ENCODE data around the gene TMEM52.
"Not testable (repeated sequence)": the region's sequence is repeated elsewhere in the genome, so short reads cannot be mapped to it uniquely, and the experiment has no call there.

Gene TMEM52

DNA sequence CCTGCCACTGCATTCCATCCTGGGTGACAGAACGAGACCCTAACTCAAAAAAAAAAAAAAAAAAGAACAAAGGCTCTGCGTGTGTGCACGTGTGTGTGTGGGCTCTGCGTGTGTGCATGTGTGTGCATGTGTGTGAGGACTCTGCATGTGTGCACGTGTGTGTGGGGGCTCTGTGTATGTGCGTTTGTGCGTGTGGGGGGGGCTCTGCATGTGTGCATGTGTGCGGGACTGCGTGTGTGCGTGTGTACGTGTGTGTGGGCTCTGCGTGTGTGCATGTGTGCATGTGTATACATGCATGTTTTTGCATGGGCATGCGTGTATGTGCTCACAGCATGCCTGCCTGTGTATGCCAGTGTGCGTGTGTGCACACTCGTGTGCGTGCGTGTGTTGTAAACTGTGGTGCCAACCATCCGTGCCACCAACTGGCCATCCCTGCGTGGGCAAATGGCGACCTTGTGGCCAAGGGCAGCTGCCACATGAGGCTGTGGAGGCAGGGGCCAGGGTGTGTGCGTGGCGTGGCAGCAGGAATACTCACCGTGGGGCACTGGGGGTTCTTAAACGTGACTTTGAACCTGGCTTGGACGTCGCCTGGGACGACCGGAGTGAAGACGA is 26.8 kb upstream of the TMEM52 start:
- no peak for DNase-seq

DNA sequence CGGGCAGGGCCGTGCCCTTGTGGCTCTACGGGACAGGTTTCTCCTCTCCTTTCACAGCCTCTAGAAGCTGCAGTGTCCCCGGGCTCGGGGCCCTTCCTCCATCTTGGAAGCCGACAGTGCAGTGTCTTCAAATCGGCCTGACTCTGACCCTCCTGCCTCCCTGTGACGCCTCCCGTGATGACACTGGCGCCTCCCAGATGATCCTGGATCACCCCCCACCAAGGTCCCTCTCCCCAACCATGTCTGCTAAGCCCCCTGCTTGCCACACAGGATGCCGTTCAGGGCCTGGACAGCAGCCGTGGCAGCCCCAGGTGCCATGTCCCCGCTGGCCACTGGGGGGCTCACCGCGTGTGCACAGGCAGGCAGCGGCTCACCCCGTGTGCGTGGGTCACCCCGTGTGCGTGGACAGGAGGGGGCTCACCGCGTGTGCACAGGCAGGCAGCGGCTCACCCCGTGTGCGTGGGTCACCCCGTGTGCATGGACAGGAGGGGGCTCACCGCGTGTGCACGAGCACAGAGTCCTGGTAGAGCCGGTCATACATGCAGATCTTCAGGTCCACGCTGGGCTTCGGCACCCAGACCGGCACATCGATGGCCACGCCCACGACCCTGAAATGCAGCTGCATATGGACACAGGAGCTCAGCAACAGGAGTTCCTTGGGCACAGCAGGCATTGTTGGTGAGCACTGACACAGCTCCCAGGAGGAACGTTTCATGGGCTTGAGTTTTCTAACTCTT is 24.9 kb upstream of the TMEM52 start:
- no peak for DNase-seq

DNA sequence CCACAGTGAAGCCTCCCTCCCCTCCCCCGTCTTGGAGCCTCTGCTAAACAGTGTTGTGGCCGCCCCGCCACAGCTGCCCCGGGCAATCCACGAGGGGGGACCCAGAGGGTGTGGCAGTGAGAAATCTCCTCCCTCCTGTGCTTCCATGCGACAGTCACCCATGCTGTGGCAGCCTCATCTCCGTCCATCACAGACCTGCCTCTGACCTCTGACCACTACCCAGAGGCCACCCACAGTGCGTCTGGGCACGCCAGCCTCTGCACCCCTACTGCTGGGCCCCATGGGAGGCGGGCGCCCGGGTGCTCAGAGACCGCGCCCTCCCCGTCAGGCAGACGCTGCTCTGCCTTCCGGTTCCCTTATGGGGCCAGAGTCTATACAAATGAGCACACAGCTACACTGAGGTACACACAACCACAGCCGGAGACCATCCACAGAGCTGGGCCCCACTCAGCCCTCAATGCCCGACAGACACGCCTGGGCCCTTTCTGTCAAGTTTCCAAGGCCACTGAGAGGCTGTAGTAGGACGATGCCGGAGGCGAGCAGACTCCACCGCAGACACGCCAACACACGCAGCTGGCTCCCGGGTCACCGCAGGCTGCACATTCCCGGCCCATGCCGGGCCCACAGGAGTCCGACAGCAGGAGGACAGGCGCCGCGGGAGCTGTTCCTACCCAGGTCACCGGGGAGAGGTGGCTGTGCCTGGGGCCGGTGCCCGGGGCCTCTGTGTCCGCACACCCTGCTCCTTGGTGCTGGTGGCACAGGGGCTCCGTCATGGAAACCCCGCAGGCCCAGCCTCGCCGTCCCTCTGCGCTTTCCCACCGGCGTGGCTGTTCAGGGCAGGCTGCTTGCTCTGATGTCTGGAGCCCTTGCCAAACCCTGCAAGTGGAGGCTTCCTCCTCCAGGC is 23.9 kb upstream of the TMEM52 start:
- DNase-seq, result no peak

DNA sequence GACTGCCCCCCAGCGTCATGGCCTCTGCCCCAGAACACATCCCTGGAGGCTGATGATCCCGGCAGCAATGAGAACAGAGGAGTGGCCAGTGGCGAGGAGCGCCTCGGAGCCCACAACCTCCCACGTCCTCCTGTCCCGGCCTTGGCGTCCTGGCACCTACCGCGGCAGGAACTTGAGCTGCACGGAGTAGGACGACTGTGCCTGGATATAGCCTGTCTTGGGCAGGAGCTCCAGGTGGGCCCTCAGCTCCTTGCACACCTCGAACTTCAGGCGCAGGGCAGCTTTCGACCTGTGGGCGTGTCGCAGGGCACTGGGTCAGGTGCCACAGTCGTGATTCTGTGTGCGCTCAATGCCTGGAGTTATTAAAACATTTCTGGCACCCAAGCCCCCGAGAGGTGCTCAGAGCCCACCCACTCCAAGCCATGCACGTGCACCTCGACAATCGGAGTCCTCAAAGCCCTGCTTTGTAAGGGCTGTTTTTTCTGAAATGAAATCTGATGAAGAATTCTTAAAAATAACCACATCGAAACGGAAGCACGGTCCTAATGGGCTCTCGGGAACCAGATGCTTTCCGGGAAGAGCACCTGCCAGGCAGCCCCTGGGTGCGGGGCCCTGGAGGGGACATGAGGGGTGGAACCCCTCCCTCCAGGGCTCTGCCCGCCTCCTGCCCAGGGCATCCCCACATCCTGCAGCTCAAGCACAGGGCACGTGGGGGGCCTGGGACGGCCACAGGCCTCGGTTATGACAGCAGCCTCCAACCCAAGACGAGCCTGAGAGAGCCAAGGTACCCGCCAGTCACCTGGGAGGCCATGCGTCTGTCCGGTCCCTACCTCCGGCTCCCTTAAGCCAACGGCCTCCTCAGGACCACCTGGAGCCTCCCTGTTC is 23.0 kb upstream of the TMEM52 start:
- no peak for DNase-seq

DNA sequence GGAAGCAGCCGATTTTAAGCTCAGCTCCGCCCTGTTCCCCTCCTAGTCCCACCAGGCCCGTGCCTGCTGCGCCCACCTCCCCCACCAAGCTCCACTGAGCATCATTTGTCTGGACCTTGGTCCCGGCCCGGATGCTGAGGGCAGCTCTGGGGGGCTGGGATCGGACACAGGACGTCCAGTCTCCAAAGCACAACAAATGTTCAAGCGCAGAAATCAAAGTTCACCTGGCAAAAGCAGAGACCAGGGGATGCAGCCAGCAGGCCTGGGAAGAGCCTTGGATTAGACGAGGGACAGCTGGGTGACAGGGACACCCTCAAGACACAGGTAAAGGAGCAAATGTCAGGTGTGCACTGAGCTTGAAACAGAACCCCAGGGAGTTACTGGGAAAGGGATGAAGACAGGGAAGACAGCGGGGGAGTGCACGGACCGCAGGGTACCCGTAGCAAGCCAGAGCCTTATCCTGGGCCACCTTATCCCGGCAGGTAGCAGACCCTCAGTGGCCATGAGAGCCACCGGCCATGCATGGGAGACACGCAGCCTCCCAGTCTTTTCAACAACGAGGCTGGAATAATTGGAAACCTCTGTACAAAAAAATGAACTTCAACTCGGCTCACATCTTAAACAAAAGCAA is 22.2 kb upstream of the TMEM52 start:
- DNase-seq, result no peak

DNA sequence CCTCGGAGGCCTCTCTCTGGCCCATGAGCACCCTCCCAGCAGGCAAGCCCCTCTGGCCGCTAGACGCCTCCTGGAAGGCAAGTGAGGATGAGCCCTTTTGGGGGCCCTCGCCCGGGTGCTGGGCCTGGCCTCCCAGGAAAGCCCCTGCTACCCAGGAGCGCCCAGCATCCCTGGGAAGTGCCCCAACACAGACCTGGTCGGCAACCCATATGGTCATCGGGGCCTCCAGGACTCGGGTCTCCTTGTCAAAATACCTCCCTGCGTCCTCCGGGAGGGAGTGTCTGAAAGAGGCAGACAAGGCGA is 21.0 kb upstream of the TMEM52 start:
- no peak for DNase-seq

DNA sequence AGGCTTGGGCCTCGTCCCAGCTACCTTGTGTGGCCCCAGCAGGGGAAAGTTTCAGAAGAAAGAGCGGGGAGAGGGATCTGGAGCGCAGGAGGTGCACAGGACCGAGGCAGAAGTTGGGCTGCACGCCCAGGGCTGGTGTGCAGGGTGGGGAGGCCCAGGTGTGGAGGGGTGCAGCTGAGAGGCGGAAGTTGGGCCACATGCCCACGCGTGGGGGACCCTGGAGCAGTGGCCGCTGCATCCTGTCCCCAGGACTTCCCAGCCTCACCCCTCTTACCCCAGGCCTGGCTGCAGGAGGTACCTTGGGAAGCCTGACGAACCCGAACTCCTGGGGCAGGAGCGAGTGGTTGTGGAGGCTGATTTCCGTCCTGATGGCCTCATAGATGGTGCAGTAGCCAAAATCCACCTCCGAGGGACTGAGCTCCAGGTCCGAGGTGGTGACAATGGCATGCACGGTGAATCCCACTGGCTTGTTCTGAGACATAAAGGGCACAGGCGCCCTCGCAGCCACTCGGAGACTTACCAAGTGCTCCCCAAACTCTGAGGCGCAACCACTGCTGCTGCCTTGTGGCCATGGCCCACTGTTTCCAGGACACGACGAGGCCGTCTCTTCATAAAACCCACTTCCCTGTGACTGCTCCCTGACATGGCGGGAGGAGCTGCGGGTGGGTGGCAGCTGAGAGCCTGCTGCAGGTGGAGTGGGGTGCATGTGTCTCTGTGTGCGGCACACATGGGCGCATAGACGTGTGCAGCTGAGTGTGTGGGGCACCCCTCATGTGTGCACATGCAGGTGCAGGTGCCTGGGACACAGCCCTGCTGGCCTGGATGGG is 20.4 kb upstream of the TMEM52 start:
- DNase-seq, result no peak

DNA sequence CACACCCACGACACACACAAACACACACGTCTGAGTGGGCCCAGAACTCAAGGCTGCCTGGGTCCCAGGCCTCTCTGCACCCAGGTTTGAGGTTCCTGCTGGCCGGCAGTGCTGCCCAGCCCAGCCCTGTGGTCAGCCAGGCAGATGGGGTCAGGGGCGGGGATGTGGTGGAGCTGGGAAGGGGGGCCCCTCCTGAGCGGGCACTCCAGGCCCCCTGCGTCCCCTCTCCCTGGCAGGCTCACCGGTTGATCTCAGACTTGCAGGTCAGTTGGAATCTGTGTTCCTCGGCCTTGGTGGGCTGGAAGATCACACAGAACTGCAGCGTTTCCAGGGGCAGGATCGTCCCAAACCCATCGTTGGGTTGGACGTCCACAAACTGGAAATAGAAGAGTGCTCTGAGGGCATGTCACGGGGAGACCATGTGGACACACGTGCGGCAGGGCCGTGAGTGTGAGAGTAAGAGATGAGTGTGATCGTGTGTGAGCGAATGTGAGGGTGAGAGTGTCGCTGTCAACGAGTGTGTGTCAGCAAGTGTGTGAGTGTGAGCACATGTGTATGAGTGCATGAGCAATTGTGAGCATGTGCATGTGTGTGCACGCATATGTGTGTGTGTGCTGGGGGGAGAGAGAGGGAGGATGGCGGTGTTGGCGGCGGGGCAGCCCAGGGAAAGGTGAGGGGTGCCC is 19.7 kb upstream of the TMEM52 start:
- no peak for DNase-seq

DNA sequence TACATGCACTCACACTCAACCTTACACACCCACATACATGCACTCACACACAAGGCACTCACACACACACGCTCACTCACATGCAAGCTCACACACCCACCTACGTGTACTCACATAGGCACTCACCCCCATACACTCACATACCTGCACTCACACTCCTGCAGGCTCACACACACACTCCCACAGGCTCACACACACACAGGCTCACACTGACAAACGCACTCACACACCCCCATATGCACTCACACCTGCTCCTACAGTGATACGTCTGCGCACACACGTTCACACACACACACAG is 19.1 kb upstream of the TMEM52 start:
- no peak for DNase-seq

DNA sequence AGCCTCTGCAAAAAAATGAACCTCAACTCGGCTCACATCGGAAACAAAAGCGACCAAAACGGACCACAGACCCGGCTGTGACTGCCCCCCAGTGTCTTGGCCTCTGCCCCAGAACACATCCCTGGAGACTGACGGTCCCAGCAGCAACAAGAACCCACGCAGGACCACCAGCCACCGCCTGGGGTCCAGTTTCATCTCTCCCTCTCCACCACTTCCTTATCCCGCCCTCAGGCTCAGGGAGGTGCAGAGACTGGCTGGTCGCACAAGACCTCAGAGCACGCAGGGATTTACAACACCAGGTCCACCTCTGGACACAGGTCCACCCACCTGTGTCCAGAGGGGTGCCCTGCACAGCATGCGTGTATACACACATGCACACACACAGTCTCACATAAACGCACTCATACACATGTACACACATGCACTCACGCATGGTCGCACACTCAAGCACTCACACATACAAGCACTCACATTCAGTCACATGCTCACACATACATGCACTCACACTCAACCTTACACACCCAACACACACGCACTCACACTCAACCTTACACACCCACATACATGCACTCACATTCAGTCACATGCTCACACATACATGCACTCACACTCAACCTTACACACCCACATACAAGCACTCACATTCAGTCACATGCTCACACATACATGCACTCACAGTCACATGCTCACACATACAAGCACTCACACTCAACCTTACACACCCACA is 18.6 kb upstream of the TMEM52 start:
- no peak for DNase-seq

DNA sequence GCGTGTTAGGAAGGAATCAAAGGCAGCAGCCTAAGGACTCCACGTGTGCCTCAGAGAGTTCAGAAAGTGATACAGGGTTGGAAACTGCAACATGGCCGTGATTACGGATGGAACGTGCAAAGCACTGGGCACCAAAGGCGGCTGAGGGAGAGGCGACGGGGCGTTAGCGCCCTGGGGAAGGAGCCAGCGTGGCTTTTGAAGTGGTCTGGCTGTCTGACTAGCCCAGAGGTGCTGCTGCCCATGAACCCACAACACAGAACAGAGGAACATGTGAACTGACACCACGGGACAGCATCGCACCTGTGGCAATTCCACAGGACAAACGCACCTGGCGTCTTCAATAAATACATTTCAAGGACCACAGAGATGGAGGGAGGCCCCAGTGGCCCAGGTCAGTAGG is 18.0 kb upstream of the TMEM52 start:
- DNase-seq, result no peak

DNA sequence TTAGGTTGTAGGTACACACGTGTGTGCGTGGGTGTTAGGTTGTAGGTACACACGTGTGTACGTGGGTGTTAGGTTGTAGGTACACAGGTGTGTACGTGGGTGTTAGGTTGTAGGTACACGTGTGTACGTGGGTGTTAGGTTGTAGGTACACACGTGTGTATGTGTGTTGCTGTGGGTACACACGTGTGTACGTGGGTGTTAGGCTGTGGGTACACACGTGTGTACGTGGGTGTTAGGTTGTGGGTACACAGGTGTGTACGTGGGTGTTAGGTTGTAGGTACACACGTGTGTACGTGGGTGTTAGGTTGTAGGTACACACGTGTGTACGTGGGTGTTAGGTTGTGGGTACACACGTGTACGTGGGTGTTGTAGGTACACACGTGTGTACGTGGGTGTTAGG is 15.8 kb upstream of the TMEM52 start:
- not testable (repeated sequence) for DNase-seq

DNA sequence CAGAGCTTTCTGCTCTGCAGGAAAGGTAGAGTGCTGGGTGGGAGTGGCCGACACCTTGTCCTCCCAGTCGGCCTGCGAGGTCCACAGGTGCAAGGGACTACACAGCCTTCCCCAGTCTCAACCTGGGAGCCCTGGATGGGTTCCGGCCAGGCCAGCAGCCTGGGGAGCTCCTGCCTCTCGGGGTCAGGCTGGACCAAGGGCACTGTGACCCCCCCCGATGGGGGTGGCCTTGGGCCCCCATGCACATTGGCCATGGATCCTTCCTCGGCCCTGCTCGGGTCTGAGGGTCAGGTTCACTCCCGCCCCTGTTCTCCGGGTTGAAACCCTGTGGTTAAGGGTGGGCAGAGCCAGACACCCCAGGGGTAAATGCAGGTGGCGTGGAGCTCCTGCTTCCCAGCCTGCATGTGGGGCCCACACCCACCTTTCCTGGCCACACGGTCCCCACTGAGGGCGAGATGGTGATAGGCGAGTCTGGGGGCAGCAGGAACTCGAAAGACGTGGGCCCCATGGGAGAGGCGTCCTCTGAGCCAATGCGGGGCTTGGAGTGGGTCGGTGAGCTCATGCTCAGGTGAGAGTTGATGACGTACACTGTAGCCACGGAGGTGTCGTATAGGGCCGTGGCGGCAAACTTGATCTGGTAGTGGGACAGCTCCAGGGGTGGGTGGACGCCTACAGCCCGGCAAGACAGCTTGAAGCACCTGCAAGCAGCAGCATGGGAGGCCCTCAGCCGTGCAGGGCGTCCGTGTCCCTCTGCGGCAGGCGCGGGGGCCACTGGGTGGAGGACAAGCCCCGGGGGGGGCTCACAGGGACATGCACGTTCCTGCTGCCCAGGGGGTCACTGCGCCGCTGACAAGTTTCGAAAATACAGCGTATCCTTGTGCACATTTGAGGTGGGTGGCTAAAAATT is 10.8 kb upstream of the TMEM52 start:
- DNase-seq, result no peak

DNA sequence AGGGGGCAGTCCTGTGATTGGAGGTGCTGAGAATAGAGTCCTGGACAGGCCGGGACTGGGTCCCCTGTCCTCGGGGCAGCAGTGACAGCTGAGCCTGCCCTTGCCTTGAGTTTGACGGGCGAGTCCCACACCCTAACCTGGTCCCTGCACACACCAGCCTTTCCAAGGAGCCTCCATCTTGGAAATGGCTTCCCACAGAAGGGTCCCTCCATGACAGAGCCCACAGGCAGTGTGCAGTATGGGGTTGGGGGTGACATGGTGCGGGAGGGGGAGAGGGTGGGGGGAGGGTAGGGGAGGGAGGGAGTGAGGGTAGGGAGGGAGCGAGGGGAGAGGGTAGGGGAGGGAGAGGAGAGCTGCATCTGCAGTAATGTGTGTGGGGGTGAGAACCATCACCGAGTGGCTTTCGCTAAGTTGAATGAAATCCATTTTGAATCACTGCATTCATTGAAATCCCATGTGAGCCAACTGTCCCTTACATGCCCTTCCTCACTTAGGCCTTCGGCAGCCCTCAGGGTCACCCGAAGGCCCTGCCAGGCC is 10.1 kb upstream of the TMEM52 start:
- no peak for DNase-seq

DNA sequence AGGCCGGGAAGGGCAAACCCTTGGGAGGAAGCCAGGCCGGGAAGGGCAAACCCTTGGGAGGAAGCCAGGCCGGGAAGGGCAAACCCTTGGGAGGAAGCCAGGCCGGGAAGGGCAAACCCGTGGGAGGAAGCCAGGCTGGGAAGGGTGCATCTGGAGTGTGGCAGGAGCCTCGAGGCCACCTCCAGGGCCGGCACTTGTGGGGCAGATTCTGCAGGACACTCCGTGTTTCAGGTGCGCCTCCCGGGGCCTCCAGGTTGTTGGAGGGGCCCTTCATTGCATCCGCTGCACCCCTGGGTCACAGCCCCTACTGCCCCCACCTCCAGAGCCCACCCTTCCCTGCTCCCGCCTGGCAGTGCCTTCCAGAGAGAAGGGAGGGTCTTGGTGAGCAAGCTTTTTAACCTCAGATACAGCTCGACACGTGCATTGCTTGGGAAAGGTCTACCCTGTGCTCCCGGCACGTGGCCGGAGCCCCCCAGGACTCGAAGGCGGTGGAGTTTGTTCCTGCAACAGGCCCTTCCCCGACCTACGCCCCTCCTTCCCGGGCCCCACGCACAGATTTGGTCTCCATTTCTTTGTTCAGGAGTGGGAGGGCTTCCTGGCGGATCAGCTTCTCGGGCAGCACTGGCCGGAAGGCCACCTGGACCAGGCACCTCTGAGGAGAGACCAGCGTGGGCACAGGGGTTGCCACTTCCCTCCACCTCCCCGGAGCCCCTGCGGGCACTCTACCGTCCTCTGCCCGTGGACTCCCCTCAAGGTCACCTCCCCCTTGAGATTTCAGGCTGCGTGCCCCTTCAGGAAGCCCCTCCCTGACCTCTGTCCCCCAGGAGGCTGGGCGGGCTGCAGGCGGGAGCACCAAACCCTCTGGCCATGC is 9.4 kb upstream of the TMEM52 start:
- no peak for DNase-seq

DNA sequence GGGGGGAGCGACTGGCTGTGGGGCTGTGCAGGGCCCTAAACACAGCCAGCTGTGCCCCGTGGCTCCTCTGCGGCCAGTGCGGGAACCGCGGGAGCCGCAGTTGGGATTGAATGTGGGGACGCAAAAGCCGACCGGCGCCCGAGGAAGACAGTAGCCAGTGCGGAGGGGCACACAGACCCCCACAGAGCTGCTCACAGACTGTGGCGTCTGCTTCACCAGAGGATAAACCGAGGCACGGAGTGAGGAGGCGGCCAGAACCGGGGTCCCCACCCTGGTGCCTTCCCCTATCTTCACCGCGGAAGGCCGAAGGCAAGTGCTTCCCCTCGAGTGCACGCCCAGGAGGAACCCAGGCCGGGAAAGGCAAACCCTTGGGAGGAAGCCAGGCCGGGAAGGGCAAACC is 8.7 kb upstream of the TMEM52 start:
- no peak for DNase-seq

DNA sequence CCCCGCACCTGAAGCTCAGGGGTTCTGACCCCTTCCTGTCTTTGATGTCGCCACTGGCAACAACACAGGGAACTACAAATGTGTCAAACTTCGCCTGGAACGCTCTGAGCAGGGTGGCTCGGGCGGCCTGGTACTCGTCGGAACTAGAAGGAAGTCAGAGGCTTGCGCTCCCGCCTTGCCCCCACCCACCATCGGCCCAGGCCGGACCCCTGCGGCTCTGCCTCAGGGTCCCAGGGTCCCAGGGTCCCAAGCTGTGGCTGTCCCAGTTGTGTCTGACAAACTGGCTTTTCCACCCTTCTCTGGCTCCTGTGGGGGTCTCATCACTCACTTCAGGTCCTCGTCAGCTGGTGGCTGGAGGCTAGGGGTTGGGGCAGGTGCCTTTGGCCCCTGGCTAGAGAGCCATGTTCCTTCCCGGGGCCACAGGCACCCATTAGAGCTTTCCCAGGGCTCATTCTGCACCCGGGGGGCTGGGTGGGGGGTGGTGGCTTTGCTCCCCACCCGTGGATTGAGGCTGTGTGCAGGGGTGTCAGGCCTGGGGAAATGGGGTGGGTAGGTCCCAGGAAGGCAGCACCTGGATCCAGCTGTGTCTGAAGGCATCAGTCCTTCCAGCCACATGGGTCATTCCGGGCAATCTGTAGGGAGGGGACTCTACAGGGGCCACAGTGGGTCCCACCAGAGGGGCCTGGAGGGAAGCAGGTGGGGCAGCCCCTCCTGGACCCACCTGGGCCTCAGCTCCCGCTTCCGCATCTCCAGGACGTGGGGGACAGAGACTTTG is 8.0 kb upstream of the TMEM52 start:
- no peak for DNase-seq

All from NCI-H1930 (cell line).